ENCODE measurements around the gene PLAC9.

PLAC9 gene

GRCh38 chr10:80188713-80189112 is 56.2 kb downstream of the PLAC9 start (continued):
- TF ChIP-seq ZNF350 (tag by site-specific recombination; IDR thresholded peaks at IDR 0.05), result no peak
- TF ChIP-seq ZNF610 (tag by site-specific recombination; IDR thresholded peaks at IDR 0.05; ENCODE audit: borderline replicate concordance), result no peak
- TF ChIP-seq ZBTB44 (tag by site-specific recombination; IDR thresholded peaks at IDR 0.05), result no peak
- no peak for TF ChIP-seq CTCF (tag by site-specific recombination; IDR thresholded peaks at IDR 0.05)
- TF ChIP-seq ZNF514 (tag by site-specific recombination; IDR thresholded peaks at IDR 0.05), result no peak

GRCh38 chr10:80191589-80192270 is 59.2 kb downstream of the PLAC9 start:
- Histone ChIP-seq H3K4me1 (ENCODE audit: control insufficient read depth, insufficient read depth, low read length) (no peaks in the 10 kb centered on the region), H3K9me3 (ENCODE audit: control insufficient read depth, insufficient read depth, low read depth, low read length) (no peaks in the 10 kb centered on the region), H3K27ac (ENCODE audit: extremely low read depth, low read depth, low read length) (no peak overlapping the region), H3K4me3 (ENCODE audit: low read depth, low read length) (no peak overlapping the region), H3K36me3 (ENCODE audit: control insufficient read depth in 2 of 2, insufficient read depth in 1 of 2, low read length in 2 of 2) (peaks cover 0 to 3% of the 10 kb centered on the region in 2 experiments; a peak in 1 of 3 replicates)
- CTCF ChIA-PET, result no interaction called here
- TF ChIP-seq ZNF324 (tag by site-specific recombination; IDR thresholded peaks at IDR 0.05) (no peak), ZNF335 (tag by site-specific recombination; conservative IDR thresholded peaks at IDR 0.05) (no peak), ZNF362 (tag by site-specific recombination; IDR thresholded peaks at IDR 0.05) (no peak), ZXDB (tag by site-specific recombination; IDR thresholded peaks at IDR 0.05) (no peak), ZNF184 (tag by site-specific recombination; IDR thresholded peaks at IDR 0.05) (no peak), ZNF600 (tag by site-specific recombination; IDR thresholded peaks at IDR 0.05) (no peak), ZFP41 (tag by site-specific recombination; IDR thresholded peaks at IDR 0.05; ENCODE audit: borderline replicate concordance) (no peak), ZNF202 (tag by site-specific recombination; IDR thresholded peaks at IDR 0.05; ENCODE audit: borderline replicate concordance) (no peak), ZNF37A (tag by site-specific recombination; IDR thresholded peaks at IDR 0.05) (no peak), SETDB1 (IDR thresholded peaks at IDR 0.05; ENCODE audit: insufficient read length, low read length) (no peak), TRIM28 (IDR thresholded peaks at IDR 0.05; ENCODE audit: borderline replicate concordance, low read length) (no peak), ZNF585B (tag by site-specific recombination; IDR thresholded peaks at IDR 0.05) (no peak), ZNF157 (tag by site-specific recombination; IDR thresholded peaks at IDR 0.05) (no peak), ZNF23 (tag by site-specific recombination; IDR thresholded peaks at IDR 0.05; ENCODE audit: borderline replicate concordance) (no peak), SCRT2 (tag by site-specific recombination; IDR thresholded peaks at IDR 0.05) (no peak), ZNF280D (tag by site-specific recombination; IDR thresholded peaks at IDR 0.05) (no peak), ZNF133 (tag by site-specific recombination; IDR thresholded peaks at IDR 0.05) (no peak)
- POLR2A ChIA-PET, result no interaction called here

All from HEK293 (cell line).